ENCODE measurements around the gene SERAC1.

DNA sequence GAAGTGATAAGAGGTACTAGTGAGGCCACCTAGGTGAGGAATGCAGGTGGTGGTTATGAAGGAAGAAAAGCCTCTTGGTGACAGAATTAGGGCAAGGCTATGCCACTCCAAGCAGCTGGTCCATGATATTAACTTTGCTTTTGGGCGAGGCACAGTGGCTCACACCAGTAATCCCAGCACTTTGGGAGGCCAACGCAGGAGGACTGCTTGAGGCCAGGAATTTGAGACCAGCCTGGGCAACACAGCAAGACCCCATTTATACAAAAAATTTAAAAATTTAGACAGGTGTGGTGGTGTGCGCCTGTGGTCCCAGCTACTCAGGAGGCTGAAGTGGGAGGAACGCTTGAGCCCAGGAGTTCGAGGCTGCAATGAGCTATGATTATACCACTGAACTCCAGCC, 56.1 kb downstream of the SERAC1 start:
- TF ChIP-seq CHD2 (IDR thresholded peaks at IDR 0.05; ENCODE audit: low read length, partially characterized antibody): no peak
- no peak for TF ChIP-seq ZC3H11A (IDR thresholded peaks at IDR 0.05)
- TF ChIP-seq, protein P1, sequence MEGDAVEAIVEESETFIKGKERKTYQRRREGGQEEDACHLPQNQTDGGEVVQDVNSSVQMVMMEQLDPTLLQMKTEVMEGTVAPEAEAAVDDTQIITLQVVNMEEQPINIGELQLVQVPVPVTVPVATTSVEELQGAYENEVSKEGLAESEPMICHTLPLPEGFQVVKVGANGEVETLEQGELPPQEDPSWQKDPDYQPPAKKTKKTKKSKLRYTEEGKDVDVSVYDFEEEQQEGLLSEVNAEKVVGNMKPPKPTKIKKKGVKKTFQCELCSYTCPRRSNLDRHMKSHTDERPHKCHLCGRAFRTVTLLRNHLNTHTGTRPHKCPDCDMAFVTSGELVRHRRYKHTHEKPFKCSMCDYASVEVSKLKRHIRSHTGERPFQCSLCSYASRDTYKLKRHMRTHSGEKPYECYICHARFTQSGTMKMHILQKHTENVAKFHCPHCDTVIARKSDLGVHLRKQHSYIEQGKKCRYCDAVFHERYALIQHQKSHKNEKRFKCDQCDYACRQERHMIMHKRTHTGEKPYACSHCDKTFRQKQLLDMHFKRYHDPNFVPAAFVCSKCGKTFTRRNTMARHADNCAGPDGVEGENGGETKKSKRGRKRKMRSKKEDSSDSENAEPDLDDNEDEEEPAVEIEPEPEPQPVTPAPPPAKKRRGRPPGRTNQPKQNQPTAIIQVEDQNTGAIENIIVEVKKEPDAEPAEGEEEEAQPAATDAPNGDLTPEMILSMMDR (IDR thresholded peaks at IDR 0.05): no peak
- TF ChIP-seq CBX2 (IDR thresholded peaks at IDR 0.05; ENCODE audit: borderline replicate concordance, low read depth): no peak
- TF ChIP-seq, protein P2, sequence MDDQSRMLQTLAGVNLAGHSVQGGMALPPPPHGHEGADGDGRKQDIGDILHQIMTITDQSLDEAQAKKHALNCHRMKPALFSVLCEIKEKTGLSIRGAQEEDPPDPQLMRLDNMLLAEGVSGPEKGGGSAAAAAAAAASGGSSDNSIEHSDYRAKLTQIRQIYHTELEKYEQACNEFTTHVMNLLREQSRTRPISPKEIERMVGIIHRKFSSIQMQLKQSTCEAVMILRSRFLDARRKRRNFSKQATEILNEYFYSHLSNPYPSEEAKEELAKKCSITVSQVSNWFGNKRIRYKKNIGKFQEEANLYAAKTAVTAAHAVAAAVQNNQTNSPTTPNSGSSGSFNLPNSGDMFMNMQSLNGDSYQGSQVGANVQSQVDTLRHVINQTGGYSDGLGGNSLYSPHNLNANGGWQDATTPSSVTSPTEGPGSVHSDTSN (IDR thresholded peaks at IDR 0.05): no peak
- TF ChIP-seq POLR2A (IDR thresholded peaks at IDR 0.05; ENCODE audit: low read length): no peak
- no peak for TF ChIP-seq ZNF302 (CRISPR knock-in tag; IDR thresholded peaks at IDR 0.05)
- no peak for TF ChIP-seq CEBPB (IDR thresholded peaks at IDR 0.05)
- no peak for TF ChIP-seq ZFP36 (IDR thresholded peaks at IDR 0.05; ENCODE audit: borderline replicate concordance, partially characterized antibody)
- no peak for TF ChIP-seq MAZ (IDR thresholded peaks at IDR 0.05; ENCODE audit: borderline replicate concordance, low read depth, low read length)
- TF ChIP-seq RARB (CRISPR knock-in tag; IDR thresholded peaks at IDR 0.05): no peak
- TF ChIP-seq, protein P3, sequence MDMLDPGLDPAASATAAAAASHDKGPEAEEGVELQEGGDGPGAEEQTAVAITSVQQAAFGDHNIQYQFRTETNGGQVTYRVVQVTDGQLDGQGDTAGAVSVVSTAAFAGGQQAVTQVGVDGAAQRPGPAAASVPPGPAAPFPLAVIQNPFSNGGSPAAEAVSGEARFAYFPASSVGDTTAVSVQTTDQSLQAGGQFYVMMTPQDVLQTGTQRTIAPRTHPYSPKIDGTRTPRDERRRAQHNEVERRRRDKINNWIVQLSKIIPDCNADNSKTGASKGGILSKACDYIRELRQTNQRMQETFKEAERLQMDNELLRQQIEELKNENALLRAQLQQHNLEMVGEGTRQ (IDR thresholded peaks at IDR 0.05): no peak

Measured in A549 (cell line).